Parathyroid adenoma (tissue), 2 donors: ENCODE data around the gene GPN2.

ENCODE experiments used
- H2AFZ ChIP-seq: fragments of 300-600 bp; sonication (generic); one replicate; pipeline ENCODE4 v1.7.0; 2017; ENCODE audit warnings: antibody characterized with exemption, mild to moderate bottlenecking
- H3K27ac ChIP-seq: fragments of 300-600 bp; sonication (generic); one replicate; pipeline ENCODE4 v1.7.0; 2017
- H3K27me3 ChIP-seq: fragments of 300-600 bp; sonication (generic); one replicate; pipeline ENCODE4 v1.7.0; 2017; ENCODE audit warnings: low read length; ENCODE audit not compliant: control insufficient read depth, insufficient read depth
- H3K36me3 ChIP-seq: fragments of 300-600 bp; sonication (generic); one replicate; pipeline ENCODE4 v1.7.0; 2017; ENCODE audit warnings: low read length; ENCODE audit not compliant: control insufficient read depth, insufficient read depth
- H3K4me1 ChIP-seq: fragments of 300-600 bp; sonication (generic); one replicate; pipeline ENCODE4 v1.7.0; 2017; ENCODE audit warnings: control low read depth
- H3K4me2 ChIP-seq: fragments of 300-600 bp; sonication (generic); one replicate; pipeline ENCODE4 v1.7.0; 2017; ENCODE audit warnings: low read length
- H3K4me3 ChIP-seq: fragments of 300-600 bp; sonication (generic); one replicate; pipeline ENCODE4 v1.7.0; 2017; ENCODE audit warnings: low read depth, low read length
- H3K79me2 ChIP-seq: fragments of 300-600 bp; sonication (generic); one replicate; pipeline ENCODE4 v1.7.0; 2017; ENCODE audit warnings: control low read depth
- H3K9ac ChIP-seq: fragments of 300-600 bp; sonication (generic); one replicate; pipeline ENCODE4 v1.7.0; 2017; ENCODE audit warnings: mild to moderate bottlenecking
- H3K9me3 ChIP-seq: fragments of 300-600 bp; sonication (generic); one replicate; pipeline ENCODE4 v1.7.0; 2017; ENCODE audit warnings: low read length; ENCODE audit not compliant: control insufficient read depth
- CTCF ChIP-seq: fragments of 300-600 bp; sonication (generic); IDR thresholded peaks from one replicate; pipeline ENCODE4 v1.7.0; 2017; ENCODE audit warnings: antibody characterized with exemption, mild to moderate bottlenecking
- donor health status: primary hyperparathyroidism.

Gene GPN2

GRCh38 chr1:26833432-26834405 lies 56.4 kb downstream of the GPN2 start:
- H3K4me3 ChIP-seq = no peak overlapping the region
- H3K27me3 ChIP-seq = no peaks in the 10 kb centered on the region
- TF ChIP-seq CTCF = no peak
- no peaks in the 10 kb centered on the region for H3K9me3 ChIP-seq
- H3K79me2 ChIP-seq = no peaks in the 10 kb centered on the region
- H3K36me3 ChIP-seq = no peaks in the 10 kb centered on the region
- no peak overlapping the region for H2AFZ ChIP-seq
- H3K9ac ChIP-seq = no peak overlapping the region
- no peaks in the 10 kb centered on the region for H3K4me1 ChIP-seq
- no peak overlapping the region for H3K27ac ChIP-seq
- H3K4me2 ChIP-seq = no peak overlapping the region

- H3K27ac ChIP-seq = no peak overlapping the region
- H3K4me2 ChIP-seq = no peak overlapping the region
- H3K36me3 ChIP-seq = no peaks in the 10 kb centered on the region
- no peak overlapping the region for H2AFZ ChIP-seq
- TF ChIP-seq CTCF = no peak
- no peak overlapping the region for H3K4me3 ChIP-seq
- no peaks in the 10 kb centered on the region for H3K27me3 ChIP-seq
- no peaks in the 10 kb centered on the region for H3K9me3 ChIP-seq
- no peaks in the 10 kb centered on the region for H3K4me1 ChIP-seq
- no peak overlapping the region for H3K9ac ChIP-seq
- H3K79me2 ChIP-seq = no peaks in the 10 kb centered on the region
These were observed 57.7 kb downstream of the GPN2 start for GRCh38 chr1:26832249-26832960.

GRCh38 chr1:26831546-26832248 lies 58.4 kb downstream of the GPN2 start:
- Histone ChIP-seq H3K27ac (no peak overlapping the region), H3K9me3 (no peaks in the 10 kb centered on the region), H3K4me2 (no peak overlapping the region), H3K4me1 (no peaks in the 10 kb centered on the region), H3K9ac (no peak overlapping the region), H3K36me3 (no peaks in the 10 kb centered on the region), H3K79me2 (no peaks in the 10 kb centered on the region), H3K4me3 (no peak overlapping the region), H2AFZ (no peak overlapping the region), H3K27me3 (no peaks in the 10 kb centered on the region)
- TF ChIP-seq CTCF = no peak

GRCh38 chr1:26831059-26831458 lies 59.0 kb downstream of the GPN2 start:
- Histone ChIP-seq H3K27me3 (no peaks in the 10 kb centered on the region), H3K9me3 (no peaks in the 10 kb centered on the region), H3K4me3 (no peak overlapping the region), H3K36me3 (no peaks in the 10 kb centered on the region), H3K4me1 (no peaks in the 10 kb centered on the region), H3K79me2 (no peaks in the 10 kb centered on the region), H3K9ac (no peak overlapping the region), H2AFZ (no peak overlapping the region), H3K27ac (no peak overlapping the region), H3K4me2 (no peak overlapping the region)
- no peak for TF ChIP-seq CTCF
